IMR-90 (cell line): Measurements from ENCODE around the gene CNTN3. TPM values are rescaled to one million over a fixed set of nuclear protein-coding genes. Genes with fewer than 3 reads are reported as not detected.

ENCODE experiments used
- ATAC-seq: fragments of 200-7000 bp; cut with Tn5 transposase; 2 replicates; pipeline ENCODE4 v1.9.1; 2020; ENCODE audit warnings: low read depth, mild to moderate bottlenecking, moderate library complexity
- BruUV-seq: library from RNA; stranded (reverse); fragments of 400-500 nt; replicated peaks from 2 replicates; lab custom pipeline; 2021; lab: Mats Ljungman, UMichigan
- CTCF ChIA-PET: fragments of 300-600 bp; formaldehyde crosslinking; extraction: SDS; loops from one replicate; lab custom pipeline; 2021; ENCODE audit warnings: antibody characterized with exemption; lab: Yijun Ruan, JAX
- POLR2A ChIA-PET: fragments of 300-600 bp; sonication (Branson Sonifier 250); formaldehyde crosslinking; loops from one replicate; lab custom pipeline; 2022; ENCODE audit warnings: antibody characterized with exemption; ENCODE audit not compliant: unreplicated experiment; lab: Charles Lee
- DNase-seq: peaks from one replicate; pipeline ENCODE4 v3.0.0; 2013
- H2AFZ ChIP-seq: replicated peaks from 2 replicates; pipeline ENCODE3; 2013; ENCODE audit warnings: low read length, mild to moderate bottlenecking; ENCODE audit not compliant: poor library complexity
- H2AK5ac ChIP-seq: 2 replicates; pipeline ENCODE4 v1.6.1; 2013; ENCODE audit warnings: low read depth, low read length, inconsistent platforms
- H2AK9ac ChIP-seq: replicated peaks from 2 replicates; pipeline ENCODE3; 2013; ENCODE audit warnings: mild to moderate bottlenecking, low read depth, low read length, moderate library complexity; ENCODE audit not compliant: poor library complexity
- H2BK120ac ChIP-seq: 2 replicates; pipeline ENCODE4 v1.6.1; 2013; ENCODE audit warnings: low read depth, low read length, inconsistent platforms
- H2BK15ac ChIP-seq: 3 replicates; pipeline ENCODE4 v1.6.1; 2013; ENCODE audit warnings: low read depth, low read length, inconsistent platforms
- H2BK20ac ChIP-seq: 2 replicates; pipeline ENCODE4 v1.6.1; 2013; ENCODE audit warnings: low read depth, mild to moderate bottlenecking, inconsistent platforms, low read length, moderate library complexity
- H2BK5ac ChIP-seq: 2 replicates; pipeline ENCODE4 v1.6.1; 2013; ENCODE audit warnings: mild to moderate bottlenecking, low read depth, low read length, inconsistent platforms; ENCODE audit not compliant: poor library complexity, severe bottlenecking
- H3K14ac ChIP-seq: replicated peaks from 2 replicates; pipeline ENCODE4 v1.6.1; 2013; ENCODE audit warnings: low read depth, low read length, inconsistent platforms
- H3K18ac ChIP-seq: 2 replicates; pipeline ENCODE4 v1.6.1; 2013; ENCODE audit warnings: low read depth, low read length, control low read depth
- H3K23ac ChIP-seq: 2 replicates; pipeline ENCODE4 v1.6.1; 2013; ENCODE audit warnings: low read depth, low read length, inconsistent platforms
- H3K27ac ChIP-seq: 2 replicates; pipeline ENCODE4 v1.5.1; 2013; ENCODE audit warnings: mild to moderate bottlenecking, control low read depth, low read length; ENCODE audit not compliant: insufficient read depth
- H3K27me3 ChIP-seq: 2 replicates; pipeline ENCODE4 v1.6.1; 2013; ENCODE audit warnings: low read length; ENCODE audit not compliant: control insufficient read depth, insufficient read depth
- H3K36me3 ChIP-seq: 2 replicates; pipeline ENCODE4 v1.6.1; 2013; ENCODE audit warnings: low read length, mixed read lengths; ENCODE audit not compliant: control insufficient read depth, insufficient read depth
- H3K4ac ChIP-seq: 2 replicates; pipeline ENCODE4 v1.6.1; 2013; ENCODE audit warnings: low read depth, low read length, inconsistent platforms
- H3K4me1 ChIP-seq: 2 replicates; pipeline ENCODE4 v1.6.1; 2013; ENCODE audit warnings: low read length, mixed read lengths; ENCODE audit not compliant: control insufficient read depth, insufficient read depth
- H3K4me2 ChIP-seq: 2 replicates; pipeline ENCODE4 v1.6.1; 2013; ENCODE audit warnings: low read depth, mild to moderate bottlenecking, control low read depth, low read length, moderate library complexity
- H3K4me3 ChIP-seq: 2 replicates; pipeline ENCODE4 v1.5.1; 2013; ENCODE audit warnings: low read depth, mild to moderate bottlenecking, control low read depth, low read length, moderate library complexity; ENCODE audit not compliant: insufficient read depth
- H3K56ac ChIP-seq: 2 replicates; pipeline ENCODE4 v1.6.1; 2013; ENCODE audit warnings: low read length, inconsistent platforms; ENCODE audit not compliant: insufficient read depth; ENCODE audit errors: extremely low read depth
- H3K79me1 ChIP-seq, 2 experiments: 2 replicates each; pipeline ENCODE4 v1.6.1; 2013; ENCODE audit warnings: low read length in 2 of 2, inconsistent platforms in 1 of 2, low read depth in 1 of 2
- H3K9ac ChIP-seq: 2 replicates; pipeline ENCODE4 v1.6.1; 2013; ENCODE audit warnings: low read depth, low read length, control low read depth
- H3K9me1 ChIP-seq: 2 replicates; pipeline ENCODE4 v1.6.1; 2013; ENCODE audit warnings: low read length, inconsistent platforms; ENCODE audit not compliant: insufficient read depth
- H3K9me3 ChIP-seq: 2 replicates; pipeline ENCODE4 v1.6.1; 2013; ENCODE audit warnings: low read length; ENCODE audit not compliant: control insufficient read depth, insufficient read depth
- H4K20me1 ChIP-seq: 2 replicates; pipeline ENCODE4 v1.6.1; 2013; ENCODE audit warnings: low read length, inconsistent platforms; ENCODE audit not compliant: insufficient read depth
- H4K5ac ChIP-seq: 2 replicates; pipeline ENCODE4 v1.6.1; 2013; ENCODE audit warnings: mild to moderate bottlenecking, low read depth, low read length, control low read depth
- H4K8ac ChIP-seq, 2 experiments: 2 replicates each; pipeline ENCODE4 v1.6.1; 2013; ENCODE audit warnings: low read depth in 2 of 2, low read length in 2 of 2, control low read depth in 1 of 2, inconsistent platforms in 1 of 2
- H4K91ac ChIP-seq: 2 replicates; pipeline ENCODE4 v1.6.1; 2013; ENCODE audit warnings: low read depth, low read length, inconsistent platforms; ENCODE audit not compliant: insufficient read depth
- MXI1 ChIP-seq: IDR thresholded peaks from 2 replicates; pipeline ENCODE4 v1.6.1; 2012; ENCODE audit warnings: low read depth, mild to moderate bottlenecking, low read length, moderate library complexity, borderline replicate concordance
- USF2 ChIP-seq: fragments of 150-350 bp; IDR thresholded peaks from 2 replicates; pipeline ENCODE4 v1.6.1; 2017; ENCODE audit warnings: mild to moderate bottlenecking, antibody characterized with exemption, low read length, low read depth
- WGBS, 2 experiments: methylation state at CpG; one replicate each; pipeline versions ENCODE4 v1.1.5 to v1.1.7; 2013; ENCODE audit warnings: missing lambda C conversion rate in 2 of 2; ENCODE audit not compliant: insufficient read length in 1 of 2; ENCODE audit errors: extremely low coverage in 2 of 2; 5-methylcytosine and 5-hydroxymethylcytosine counted together
- dilution Hi-C: fragments of 300-500 bp; cut with HindIII; formaldehyde crosslinking; loops from one replicate; pipeline ENCODE4 v1.14.3; 2018; ENCODE audit warnings: low sequenced_read_pairs; ENCODE audit not compliant: unreplicated experiment
- in situ Hi-C: fragments of 300-500 bp; cut with MboI; formaldehyde crosslinking; loops from 3 replicates; pipeline ENCODE4 v1.14.3; 2019; ENCODE audit warnings: low sequenced_read_pairs, inconsistent platforms, mixed read lengths
- intact Hi-C: fragments of 100-400 bp; cut with micrococcal nuclease; formaldehyde crosslinking; loops from 2 replicates; pipeline ENCODE4 v1.10.0; 2022
- polyA plus RNA-seq, 3 experiments: library from polyadenylated mRNA; depleted of rRNA; stranded (reverse); fragments of >200 nt; gene quantifications; 2 replicates each; pipeline ENCODE4 v1.2.3, GENCODE V29; 2012; ENCODE audit warnings: low replicate concordance in 1 of 3
- total RNA-seq: library from RNA; depleted of rRNA; stranded (reverse); fragments of >200 nt; gene quantifications from 2 replicates; pipeline ENCODE4 v1.2.3, GENCODE V29; 2012

The CNTN3 gene
- total and polyA plus RNA-seq, 2 of the 4 experiments (the other 2 are of a cell fraction): 3.5 to 3.6 TPM

GRCh38 chr3:74606996-74607395 is 7.5 kb downstream of the CNTN3 start:
- DNase-seq (no peak), ATAC-seq (no peak)
- Histone ChIP-seq H3K23ac (no peak overlapping the region), H2AK5ac (no peak overlapping the region), H3K4ac (no peak overlapping the region), H2AFZ (no peak overlapping the region), H3K4me1 (no peaks in the 10 kb centered on the region), H3K9me3 (no peaks in the 10 kb centered on the region), H3K27ac (no peak overlapping the region), H3K18ac (no peak overlapping the region), H2BK120ac (no peak overlapping the region), H2BK15ac (no peak overlapping the region), H3K56ac (no peak overlapping the region), H3K4me3 (no peak overlapping the region), H4K91ac (no peak overlapping the region), H3K4me2 (no peak overlapping the region), H3K14ac (no peak overlapping the region), H3K27me3 (no peaks in the 10 kb centered on the region), H3K9ac (no peak overlapping the region), H2BK5ac (no peak overlapping the region), H2BK20ac (no peak overlapping the region), H2AK9ac (no peak overlapping the region), H4K5ac (no peak overlapping the region), H3K79me1 (peaks cover 0 to 5% of the 10 kb centered on the region in 2 experiments; a peak in 2 of 4 replicates), H4K8ac (no peak overlapping the region), H4K20me1 (no peaks in the 10 kb centered on the region), H3K9me1 (0 out of 2 replicates have a peak, but pooled peaks cover 2% of the 10 kb centered on the region), H3K36me3 (no peaks in the 10 kb centered on the region)
- no TSS peak for BruUV-seq
- ChIA-PET POLR2A (no interaction called here), CTCF (no interaction called here)
- WGBS, 2 experiments: 100% methylated on average over 1 of the region's 7 CpGs; no CpG with 5 or more reads in 1 of the 2 experiments
- dilution Hi-C loops (no loop called here), intact Hi-C loops (no loop called here), in situ Hi-C loops (no loop called here)
- no peak for TF ChIP-seq USF2
- TF ChIP-seq MXI1: no peak
